Activated T-cell treated with anti-CD3 and anti-CD28 coated beads, Interleukin-2, amount 50 U/mL, for 48 hours (primary cell): ENCODE data around the gene VWA2.

ENCODE experiments used
- DNase-seq, 2 experiments: peaks; one replicate each; pipeline ENCODE4 v3.0.0-alpha.2; 2020

The VWA2 gene, protein sequence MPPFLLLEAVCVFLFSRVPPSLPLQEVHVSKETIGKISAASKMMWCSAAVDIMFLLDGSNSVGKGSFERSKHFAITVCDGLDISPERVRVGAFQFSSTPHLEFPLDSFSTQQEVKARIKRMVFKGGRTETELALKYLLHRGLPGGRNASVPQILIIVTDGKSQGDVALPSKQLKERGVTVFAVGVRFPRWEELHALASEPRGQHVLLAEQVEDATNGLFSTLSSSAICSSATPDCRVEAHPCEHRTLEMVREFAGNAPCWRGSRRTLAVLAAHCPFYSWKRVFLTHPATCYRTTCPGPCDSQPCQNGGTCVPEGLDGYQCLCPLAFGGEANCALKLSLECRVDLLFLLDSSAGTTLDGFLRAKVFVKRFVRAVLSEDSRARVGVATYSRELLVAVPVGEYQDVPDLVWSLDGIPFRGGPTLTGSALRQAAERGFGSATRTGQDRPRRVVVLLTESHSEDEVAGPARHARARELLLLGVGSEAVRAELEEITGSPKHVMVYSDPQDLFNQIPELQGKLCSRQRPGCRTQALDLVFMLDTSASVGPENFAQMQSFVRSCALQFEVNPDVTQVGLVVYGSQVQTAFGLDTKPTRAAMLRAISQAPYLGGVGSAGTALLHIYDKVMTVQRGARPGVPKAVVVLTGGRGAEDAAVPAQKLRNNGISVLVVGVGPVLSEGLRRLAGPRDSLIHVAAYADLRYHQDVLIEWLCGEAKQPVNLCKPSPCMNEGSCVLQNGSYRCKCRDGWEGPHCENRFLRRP

DNA sequence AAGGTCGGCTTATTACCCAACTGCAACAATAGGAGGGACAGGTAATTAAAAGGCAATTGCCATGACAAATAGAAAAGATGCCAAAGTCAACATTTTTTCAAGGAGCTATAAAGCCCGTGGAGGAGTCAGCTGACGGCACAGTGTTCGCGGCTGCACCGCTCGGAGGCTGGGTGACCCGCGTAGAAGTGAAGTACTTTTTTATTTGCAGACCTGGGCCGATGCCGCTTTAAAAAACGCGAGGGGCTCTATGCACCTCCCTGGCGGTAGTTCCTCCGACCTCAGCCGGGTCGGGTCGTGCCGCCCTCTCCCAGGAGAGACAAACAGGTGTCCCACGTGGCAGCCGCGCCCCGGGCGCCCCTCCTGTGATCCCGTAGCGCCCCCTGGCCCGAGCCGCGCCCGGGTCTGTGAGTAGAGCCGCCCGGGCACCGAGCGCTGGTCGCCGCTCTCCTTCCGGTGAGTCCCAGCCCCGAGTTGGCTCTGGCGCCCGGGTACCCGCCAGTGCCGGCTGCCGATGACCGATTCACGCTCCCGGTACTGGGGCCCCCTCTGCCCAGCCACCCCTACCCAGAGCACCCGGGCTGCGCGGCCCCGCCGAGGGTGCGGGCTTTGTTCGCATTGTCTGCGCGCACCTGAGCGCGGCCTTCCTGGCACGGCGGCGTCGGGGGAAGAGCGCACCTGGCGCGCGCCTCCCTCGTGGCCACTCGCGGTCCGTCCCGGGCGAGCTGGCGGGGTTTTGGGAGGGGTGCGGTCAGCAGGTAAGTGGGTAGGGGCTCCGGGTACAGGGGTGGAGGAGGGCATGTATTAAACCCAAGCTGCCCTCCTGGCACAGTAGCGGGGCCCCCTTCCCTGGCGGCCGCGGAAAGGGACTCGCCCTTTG lies at the start of gene VWA2:
Gene VWA2, plus strand, starts transcription at position 138 of the 877 bp plus-strand sequence. CDS start 9,460 bp downstream, outside the sequence.
- DNase-seq = peak; percentile 54 to 63

- DNase-seq = no peak
Observed at GRCh38 chr10:114189700-114190099, 49.4 kb upstream of the VWA2 start.

DNA sequence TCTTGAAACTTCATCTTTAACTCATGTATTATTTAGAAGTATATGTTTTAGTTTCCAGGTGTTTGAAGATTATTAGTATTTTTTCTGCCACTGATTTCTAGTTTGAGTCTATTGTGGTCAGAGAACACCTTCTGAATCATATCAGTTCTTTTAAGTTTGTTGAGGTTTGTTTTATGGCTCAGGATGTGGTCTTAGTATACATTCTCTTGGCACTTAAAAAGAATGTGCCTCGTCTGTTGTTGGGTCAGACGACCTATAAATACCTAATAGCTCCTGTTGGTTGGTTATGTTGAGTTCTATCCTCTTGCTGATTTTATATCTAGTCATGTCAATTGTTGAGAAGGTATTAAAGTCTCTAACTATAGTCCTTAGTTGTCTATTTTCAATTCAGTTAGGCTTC lies 44.0 kb upstream of the VWA2 start:
- DNase-seq = no peak

- no peak for DNase-seq
Observed at GRCh38 chr10:114199239-114199638, 39.8 kb upstream of the VWA2 start.

GRCh38 chr10:114202812-114203211 lies 36.2 kb upstream of the VWA2 start:
- no peak for DNase-seq

- no peak for DNase-seq
Observed at GRCh38 chr10:114206902-114207301, 32.2 kb upstream of the VWA2 start.

DNA sequence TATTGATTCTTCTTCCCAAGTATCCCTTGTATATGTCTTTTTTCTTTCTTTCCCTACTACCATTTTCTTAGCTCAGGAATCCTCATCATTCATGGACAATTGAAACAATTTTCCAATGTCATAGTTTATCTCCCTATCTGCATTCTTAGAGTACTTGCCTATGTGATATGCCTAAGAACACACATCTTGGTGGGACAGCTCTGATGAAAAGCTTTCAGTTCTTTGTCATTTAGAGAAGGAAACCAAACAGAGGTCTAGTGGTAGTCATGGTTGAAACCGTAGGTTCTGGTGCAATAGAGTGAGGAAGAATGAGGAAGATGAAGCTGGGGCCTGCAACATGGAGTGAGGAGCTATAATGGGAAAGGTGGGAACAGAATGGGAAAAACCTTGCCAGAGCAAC lies 31.7 kb upstream of the VWA2 start:
- no peak for DNase-seq

- no peak for DNase-seq
Observed at GRCh38 chr10:114208351-114208750, 30.7 kb upstream of the VWA2 start.

GRCh38 chr10:114212153-114212552 lies 26.9 kb upstream of the VWA2 start:
- no peak for DNase-seq

DNA sequence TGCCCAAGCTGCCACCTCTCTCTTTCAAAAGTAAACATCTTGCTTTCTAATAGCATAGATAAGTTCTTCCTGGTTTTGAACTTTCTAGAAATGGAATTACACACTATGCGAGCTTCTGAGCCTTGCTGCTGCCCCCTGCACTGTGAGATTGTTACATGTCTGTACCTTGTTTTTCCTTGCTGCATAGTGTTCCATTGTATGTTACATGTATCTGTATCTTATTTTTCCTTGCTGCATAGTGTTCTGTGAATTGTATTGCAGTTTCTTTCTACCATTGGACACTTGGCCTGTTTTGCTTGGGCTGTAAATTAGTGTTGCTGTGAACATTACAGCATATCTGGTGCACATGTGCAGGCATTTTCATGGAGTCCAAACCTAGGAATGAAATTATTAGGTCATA lies 24.0 kb upstream of the VWA2 start:
- DNase-seq = no peak

DNA sequence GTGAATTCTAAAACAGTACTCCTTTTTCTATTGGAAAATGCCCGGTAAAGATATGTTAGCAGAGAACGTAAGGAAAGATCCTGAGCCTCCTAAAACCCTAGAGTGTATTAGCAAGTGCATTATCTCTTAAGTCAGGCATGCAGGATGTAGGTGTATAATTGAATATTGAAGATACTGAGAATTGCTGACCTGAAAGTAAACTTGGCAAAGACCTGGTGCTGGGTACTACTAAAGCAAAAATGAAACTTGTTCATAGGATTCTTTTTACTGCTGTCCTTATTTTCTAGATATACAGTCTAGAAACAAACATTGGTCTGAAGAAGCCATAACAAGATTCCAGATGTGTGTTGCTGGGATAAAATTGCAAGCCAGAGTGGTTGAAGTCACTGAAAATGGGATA lies 18.8 kb upstream of the VWA2 start:
- no peak for DNase-seq

GRCh38 chr10:114221235-114221634 lies 17.8 kb upstream of the VWA2 start:
- no peak for DNase-seq

- DNase-seq = no peak
Observed at GRCh38 chr10:114223066-114223465, 16.0 kb upstream of the VWA2 start.

DNA sequence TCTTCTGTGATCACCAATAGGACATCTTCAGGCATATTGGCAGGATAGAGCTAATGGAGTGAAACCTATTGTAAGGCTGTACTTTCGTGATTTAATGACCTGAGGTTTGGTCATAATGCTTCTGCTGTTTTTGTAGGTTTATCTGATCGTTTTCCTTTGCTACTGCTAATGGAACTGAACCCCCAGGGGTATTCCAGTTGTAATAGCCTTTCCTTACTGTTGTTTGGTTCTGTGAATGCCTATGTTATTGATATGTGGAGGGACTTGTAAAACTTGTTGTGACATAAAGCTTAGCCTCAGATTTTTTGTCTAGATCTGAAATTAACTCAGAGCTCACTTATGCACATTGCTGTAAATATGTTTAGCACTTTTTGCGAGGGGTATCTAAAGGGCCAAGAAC lies 10.9 kb upstream of the VWA2 start:
- DNase-seq = no peak

- no peak for DNase-seq
Observed at GRCh38 chr10:114232561-114233176, 6.4 kb upstream of the VWA2 start.

DNA sequence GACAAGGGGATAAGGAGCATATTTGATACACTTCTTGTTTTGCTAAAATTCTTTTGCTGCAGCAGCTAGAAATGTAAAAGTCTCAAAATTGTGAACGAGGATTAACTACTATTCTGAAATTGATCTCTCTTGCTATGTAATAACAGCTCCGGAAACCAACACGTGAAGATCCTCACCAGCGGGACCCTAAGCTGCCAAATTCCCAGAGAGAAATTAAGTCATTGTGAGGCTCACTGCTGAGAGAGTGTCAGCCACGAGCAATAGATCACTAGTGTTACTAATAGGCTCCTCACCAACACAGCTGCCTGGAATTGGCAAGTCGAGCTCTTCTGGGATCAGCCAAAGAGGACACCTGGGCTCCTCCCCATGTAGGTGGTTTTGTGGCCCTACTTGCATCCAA lies 5.6 kb upstream of the VWA2 start:
- no peak for DNase-seq

DNA sequence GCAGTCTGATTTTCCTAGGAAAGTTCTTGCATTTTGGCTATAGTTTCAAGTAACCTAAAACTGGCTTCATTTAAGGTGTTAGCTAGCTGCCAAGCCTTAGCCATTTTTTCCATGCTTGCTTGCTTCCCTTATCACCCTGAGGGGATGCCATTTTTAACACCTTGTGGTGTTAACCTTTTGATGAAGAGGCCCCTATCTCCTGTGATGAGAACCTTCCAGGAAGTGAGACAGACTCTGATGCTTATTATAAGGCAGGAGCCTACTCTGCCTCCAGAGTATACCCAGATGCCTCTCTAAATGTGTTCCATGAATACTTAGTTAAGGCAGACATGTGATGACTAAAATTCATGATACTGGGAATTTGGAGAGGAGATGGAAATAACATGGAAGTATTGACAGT lies 4.9 kb upstream of the VWA2 start:
- no peak for DNase-seq

DNA sequence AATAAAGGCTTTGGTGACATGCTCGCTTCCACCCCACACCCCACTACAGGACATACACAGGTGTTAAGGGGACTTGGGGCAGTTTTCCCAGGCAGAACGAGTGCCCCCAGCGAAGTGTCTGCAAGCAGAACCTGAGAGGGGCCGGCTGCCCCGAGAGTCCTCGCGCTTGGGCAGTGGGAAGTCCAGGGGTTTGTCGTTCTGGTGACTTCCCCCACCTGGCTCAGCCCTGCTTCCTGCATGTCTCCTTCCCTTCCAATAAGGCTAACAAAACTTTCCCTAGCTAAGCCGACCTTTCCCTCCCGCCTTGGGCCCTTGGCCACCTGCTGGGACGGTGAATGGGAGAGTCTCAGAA lies 916 bp downstream of the VWA2 start:
- DNase-seq = no peak

DNA sequence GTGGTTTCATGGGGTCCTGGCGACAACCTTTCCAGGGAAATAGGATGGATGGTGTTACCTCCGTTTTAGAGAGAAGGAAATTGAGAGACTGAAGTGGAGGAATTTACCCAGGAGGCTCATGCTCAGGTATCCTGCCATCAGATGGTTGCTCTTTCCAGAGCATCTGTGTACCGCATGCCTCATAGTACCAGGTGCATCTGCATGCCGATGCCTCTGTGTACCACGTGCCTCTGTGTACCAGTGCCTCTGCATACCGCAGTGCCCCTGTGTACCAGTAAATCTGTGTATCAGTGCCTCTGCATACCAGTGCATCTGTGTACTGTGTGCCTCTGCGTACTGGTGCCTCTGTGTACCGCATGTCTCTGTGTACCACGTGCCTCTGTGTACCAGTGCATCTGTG lies 3.2 kb downstream of the VWA2 start:
- DNase-seq = no peak

DNA sequence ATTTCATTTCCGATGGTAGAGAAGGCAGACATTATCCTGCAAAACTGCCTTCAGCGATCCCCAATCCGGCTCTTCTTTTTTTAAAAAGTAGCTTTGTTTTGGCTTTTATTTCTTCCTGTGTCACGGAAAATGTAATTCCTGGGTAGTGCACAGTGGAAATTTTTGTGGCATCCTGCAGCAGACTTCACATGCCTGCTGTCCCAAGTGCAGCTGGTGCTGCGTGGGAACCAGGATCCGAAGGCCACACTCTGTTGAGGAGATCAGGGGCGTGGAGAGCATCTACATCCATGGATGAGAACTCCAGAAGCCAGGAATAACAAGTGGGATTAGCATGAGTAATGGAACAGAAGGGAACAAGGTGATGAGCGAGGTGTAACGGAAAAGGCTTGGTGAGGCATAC lies 4.6 kb downstream of the VWA2 start:
- no peak for DNase-seq

DNA sequence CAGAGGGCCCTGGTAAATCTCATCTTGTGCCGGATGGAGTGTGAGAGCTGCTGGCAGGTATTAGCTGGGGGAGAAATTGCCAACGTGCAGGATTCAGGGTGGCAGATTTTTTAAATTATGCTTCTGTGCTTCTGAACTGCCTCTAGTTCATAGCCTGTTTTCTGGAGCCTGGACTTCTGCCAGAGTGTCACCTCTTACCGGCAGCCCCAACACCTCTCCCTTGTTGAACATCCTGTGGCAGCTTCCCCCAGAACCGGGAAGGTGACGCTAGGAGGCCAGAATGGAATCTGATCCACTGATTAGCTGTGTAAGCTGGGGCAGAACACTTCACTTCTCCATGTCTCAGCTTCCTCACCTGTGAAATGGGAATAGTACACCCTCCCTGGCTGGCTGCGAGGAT lies 5.1 kb downstream of the VWA2 start:
- no peak for DNase-seq

DNA sequence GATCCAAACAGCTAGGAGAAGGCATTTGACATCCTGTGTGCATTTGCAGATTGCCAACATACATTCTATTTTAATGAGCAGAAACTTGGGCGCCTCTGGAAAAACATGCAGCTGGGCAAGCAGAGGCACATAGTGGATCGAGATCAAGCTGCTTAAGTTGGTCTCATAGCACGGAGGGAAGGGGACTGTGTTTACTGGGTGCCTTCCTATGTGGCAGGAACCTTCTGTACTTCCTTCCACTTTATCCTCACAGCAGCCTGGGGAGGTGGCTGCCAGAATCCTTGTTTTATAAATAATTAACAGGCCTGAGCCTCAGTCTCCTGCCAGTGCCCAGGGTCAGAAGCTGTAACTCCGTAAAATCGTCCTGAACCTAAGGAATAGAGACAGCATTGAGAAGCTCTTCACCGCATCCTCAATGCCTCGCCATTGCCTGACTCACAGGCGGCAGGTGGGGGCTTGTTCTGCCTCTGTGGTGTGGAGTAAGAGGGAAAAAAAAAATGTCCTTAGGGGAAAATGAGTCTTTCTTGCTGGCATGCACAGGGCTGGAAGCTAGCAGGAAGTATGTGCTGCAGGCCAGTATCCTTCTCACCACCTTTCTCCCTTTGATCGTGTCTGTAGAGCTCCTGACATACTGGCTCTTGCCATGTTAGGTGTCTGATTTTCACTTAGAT lies 6.2 kb downstream of the VWA2 start:
- no peak for DNase-seq
